GM18508 (cell line): Measurements from ENCODE around the gene SEC14L5.
"Not testable (repeated sequence)": the region's sequence is repeated elsewhere in the genome, so short reads cannot be mapped to it uniquely, and the experiment has no call there.

Experiments
- ATAC-seq: cut with Tn5 transposase; IDR thresholded peaks from one replicate; pipeline ENCODE4 v1.9.1; 2021; ENCODE audit warnings: moderate number of reproducible peaks; ENCODE audit not compliant: insufficient read depth, unreplicated experiment

Gene SEC14L5

DNA sequence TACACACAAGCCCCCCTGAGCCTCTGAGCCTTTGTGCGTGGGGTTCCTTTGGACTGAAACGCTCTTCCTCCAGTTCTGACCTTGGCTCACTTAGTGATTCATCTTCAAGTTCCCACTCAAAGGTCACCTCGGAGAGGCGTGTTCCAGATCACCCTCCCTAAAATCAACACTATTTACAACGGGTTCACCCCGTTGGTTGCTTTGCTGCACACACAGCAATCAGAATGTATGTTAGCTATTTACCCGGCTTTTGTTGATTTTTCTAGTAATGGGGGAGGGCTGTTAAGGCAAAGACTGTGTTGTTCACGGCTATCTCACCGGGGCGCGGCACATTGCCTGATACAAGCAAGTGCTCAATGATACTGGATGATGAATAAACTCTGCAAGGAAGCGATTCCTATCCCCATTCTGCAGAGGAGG lies 74.6 kb downstream of the SEC14L5 start:
- ATAC-seq: no peak

DNA sequence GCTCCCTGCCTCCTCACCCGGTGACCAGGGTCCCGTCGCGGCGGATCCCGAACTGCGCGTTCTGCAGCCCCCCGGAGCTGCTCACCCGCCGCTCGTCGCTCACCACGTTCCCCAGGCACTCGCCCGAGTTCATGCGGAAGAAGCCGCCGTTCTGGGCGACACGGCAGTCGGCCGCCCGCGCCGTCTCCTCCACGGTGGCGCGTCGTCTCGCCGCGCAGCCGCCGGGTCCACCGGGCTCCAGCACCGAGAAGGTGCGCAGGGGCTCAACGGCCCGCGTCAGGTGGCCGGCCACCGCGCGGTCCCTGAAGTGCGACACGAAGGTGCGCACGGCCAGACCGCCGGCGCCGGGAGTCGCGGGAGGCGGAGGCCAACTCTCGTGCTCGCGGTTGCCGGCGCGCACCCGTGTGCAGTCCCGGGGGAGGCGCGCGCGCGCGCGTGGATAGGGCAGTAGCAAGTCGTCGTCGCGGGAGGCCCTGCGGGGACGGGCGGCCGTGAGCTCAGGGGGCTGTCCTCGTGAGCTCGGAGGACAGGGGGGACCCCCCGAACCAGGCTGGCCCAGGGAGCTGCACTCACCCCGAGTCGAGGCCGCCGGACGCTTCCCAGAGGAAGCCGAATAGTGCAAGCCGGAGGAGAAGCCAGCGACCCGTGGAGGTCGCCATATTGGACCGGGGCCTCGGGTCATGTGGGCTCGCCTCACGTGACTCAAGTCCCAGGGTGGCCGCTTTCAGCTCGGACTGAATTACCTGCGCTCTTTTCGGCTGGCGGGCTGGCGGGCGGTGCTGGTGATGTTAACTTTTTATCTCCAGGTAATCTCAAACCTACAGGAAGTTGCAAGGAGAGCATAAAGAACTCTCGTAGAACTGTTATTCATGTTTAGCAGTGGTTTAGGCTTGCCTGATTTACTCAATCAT lies 75.4 kb downstream of the SEC14L5 start, which contains the start of gene NAGPA:
NAGPA (minus strand) TSS at position 680 of the 911 bp plus-strand sequence; CDS start at position 659, 21 bp downstream.
- no peak for ATAC-seq

DNA sequence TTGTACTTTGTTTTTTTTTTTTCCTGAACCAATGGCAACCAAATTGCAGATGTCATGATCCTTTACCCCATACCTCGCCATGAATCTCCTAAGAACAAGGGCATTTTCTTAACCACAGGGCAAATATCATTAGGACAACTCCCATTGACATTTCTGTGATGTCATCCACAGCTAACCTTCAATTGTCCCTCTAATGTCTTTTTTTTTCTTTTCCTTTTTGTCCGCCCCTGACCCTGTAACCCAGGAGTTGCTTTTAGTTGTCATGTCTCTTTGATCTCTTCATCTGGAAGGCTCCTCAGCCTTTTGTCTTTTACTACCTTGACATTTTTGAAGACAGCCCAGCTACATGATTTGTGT lies 76.0 kb downstream of the SEC14L5 start:
- ATAC-seq: no peak

DNA sequence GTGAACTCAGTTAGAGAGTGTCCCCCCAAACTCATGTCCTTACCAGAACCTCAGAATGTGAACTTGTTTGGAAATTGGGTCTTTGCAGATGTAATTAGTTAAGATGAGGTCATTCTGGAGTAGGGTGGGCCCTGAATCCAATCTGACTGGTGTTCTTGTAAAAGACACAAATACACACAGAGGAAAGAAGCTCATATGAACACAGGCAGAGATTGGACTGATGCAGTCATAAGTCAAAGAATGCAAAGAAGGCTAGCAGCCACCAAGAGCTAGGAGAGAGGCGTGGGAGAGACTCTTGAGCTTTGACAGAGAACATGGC lies 77.7 kb downstream of the SEC14L5 start:
- no peak for ATAC-seq

DNA sequence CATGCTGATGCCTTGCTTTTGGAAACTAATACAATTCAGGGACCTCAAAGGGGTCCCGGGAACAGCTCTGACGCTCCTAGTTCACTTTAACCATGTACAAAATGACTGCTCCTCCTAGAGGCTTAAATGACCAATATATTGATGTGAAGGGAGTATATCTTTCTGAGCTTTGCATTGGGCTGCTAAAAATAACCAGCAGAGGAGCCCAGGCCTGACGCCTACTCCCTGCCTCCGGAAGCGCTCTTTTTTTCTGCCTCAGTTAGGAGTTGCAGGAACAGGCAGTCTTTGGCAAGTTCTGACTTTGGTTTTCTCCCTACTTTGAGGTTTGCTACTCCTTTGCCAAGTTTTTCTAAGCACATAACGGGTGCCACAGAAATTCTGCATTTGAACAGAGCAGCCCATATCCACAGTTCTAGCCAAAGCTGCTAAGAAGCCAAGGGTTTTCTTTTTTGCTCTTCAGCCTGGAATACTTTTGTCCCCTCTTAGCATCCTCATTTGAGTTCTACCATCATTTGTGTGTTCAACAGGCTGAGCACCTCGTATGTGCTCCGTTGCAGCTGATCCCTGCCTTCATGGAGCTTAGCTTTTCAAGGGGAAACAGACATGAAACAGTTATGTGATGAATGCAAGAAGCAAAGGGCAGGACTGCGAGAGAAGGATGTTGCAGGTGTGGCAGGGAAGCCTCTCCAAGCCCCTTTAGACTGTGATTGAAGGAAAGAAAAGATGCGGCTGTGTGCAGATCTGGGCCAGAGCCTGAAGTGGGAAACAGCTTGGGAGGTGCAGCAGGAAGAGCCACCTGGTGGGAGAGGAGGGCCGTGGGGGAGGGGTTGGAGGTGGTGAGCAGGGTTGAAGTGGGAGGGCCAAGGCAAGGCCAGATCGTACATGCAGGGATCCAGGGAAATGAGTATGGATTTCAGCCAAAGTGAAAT lies 78.4 kb downstream of the SEC14L5 start:
- ATAC-seq: no peak

DNA sequence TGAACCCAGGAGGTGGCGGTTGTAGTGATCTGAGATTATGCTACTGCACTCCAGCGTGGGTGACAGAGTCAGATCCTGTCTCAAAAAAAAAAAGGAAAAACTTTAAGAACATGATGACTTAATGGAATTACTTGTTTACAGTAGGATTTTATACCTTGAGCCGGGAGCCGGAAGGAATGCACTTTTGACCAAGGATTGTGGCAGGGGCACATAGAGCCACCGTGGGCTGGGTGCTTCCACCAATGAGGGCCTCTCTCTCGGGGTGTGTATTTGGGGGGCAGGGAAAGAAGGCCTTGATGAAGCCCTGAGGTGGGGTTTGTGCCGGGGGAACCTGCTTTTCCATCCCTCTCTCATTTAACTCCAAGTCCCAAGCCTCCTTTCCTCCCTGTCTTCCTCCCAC lies 82.3 kb downstream of the SEC14L5 start:
- no peak for ATAC-seq

DNA sequence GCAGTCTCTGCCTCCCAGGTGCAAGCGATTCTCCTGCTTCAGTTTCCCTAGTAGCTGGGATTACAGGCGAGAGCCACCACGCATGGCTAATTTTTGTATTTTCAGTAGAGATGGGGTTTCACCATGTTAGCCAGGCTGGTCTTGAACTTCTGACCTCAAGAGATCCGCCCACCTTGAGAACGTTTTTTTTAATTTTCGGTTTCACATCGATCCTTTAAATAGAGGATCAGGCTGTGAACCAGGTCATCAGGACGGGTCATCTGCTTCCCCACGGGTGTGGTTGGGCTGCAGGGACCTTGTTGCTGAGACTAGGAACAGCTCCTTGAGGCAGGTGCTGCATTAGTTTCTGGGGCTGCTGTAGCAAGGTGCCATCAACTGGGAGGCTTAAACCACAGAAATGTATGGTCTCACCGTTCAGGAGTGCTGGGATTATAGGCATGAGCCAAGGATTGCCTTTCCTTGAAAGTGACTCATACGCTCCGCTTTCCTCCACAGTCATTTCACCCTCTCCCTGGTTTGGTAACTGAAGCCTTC lies 83.5 kb downstream of the SEC14L5 start:
- no peak for ATAC-seq

DNA sequence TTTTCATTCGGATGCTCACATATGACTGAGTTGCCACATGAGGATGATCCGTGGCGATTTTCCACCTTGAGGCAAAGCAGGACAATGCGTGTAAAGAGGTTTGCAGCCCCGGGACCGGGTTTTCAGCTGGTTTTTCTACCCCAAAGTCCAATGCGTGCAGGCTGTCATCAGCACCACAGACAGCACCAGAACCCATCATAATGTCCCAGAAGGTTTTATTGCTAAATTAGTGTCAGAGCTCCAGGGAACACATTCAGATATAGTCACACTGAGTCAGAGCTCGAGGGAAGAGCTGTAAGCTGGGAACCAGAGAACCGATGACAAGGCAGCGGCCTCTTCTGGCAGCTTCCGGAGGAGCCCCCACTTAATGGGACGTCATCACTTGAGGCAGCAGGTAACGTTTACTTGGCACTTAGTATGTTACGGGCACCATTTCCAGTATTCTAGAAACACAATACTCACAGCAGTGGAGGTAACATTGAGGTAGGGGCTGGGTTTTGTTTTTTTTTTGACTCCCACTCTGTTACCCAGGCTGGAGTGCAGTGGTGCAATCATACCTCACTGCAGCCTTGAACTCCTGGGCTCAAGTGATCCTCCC lies 84.5 kb downstream of the SEC14L5 start:
- ATAC-seq: no peak

DNA sequence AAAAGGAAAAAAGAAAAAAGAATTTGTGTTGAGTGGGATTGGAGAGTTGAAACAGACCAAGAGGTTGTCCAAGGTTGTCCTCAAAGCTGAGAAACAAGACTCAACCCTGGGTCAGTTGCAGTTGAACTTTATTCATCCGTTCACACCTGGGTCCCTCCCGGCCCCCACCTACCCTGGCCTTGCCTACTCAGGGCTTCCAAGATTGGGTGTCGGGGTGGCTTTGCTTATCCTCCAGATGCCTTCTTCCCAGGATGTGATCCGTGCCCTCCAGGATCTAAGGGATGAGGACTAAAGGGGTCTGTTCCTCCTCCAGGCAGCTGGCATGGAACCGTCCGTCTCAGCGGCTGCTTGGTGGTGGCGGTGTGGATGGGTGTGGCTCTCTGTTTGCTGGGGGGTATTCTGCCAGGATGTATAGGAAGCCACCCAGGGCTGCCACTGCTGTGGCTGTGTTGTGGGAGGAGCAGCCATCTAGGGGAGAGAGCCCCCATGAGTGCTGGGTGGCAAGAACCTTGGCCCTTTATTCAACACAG lies 85.9 kb downstream of the SEC14L5 start:
- no peak for ATAC-seq

DNA sequence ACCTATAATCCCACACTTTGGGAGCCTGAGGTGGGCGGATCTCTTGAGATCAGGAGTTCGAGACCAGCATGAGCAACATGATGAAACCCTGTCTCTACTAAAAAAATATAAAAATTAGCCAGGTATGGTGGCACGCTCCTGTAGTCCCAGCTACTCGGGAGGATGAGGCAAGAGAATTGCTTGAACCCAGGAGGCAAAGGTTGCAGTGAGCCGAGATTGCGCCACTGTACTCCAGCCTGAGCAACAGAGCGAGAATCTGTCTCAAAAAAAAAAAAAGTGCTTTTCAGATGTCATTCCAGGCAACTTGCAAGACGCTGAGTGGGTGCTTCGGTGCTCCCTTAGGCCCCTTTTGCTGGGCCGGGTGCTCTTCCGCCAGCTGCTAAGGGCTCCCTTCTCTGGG lies 86.5 kb downstream of the SEC14L5 start:
- ATAC-seq: not testable (repeated sequence)

DNA sequence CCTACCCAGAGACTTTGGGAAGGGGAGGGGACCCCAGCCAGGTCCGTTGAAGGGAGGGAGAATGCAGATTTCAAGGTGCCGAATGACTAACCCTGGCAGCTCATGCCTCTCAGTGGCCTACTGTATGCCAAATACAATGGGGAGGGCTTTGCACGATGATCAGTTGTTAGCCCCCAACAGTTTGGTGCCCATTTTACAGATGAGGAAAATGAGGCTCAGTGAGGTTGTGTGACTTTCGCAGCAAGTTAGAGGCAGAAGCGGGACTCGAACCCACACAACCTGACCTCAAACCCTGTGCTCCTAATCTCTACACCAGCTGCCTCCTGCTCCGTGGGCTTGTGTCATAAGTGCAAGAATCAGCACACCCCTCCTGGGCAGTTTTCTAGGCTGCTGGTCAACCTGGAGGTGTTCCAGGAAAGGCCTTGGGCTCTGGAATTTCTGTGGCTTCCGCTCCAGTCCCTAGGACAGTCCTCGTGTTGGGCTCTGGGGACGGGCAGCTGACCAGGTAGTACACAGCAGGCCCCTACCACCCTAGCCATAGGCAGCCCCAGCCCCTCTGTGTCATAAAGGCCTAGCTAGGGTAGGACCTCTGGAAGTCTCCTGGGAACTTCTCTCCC lies 87.5 kb downstream of the SEC14L5 start:
- no peak for ATAC-seq

DNA sequence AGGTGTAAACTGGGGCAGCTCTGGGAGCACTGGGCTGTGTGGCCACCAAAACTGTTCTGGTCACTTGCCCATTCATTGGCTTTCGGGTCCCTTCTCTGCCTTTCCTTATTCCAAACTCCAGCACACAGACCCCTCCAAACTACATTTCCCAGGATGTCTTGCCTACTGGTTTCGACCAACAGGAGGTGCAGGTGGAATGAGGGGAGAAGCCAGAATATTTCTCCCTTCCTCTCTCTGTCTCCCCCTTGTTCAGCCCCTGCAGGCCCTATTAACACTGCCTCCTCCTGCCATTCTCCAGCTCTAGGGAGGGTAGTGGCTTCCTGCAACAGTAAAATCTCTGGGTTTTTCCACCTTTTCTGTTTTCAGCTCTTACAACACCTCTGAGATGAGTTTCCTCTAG lies 88.8 kb downstream of the SEC14L5 start:
- ATAC-seq: no peak

DNA sequence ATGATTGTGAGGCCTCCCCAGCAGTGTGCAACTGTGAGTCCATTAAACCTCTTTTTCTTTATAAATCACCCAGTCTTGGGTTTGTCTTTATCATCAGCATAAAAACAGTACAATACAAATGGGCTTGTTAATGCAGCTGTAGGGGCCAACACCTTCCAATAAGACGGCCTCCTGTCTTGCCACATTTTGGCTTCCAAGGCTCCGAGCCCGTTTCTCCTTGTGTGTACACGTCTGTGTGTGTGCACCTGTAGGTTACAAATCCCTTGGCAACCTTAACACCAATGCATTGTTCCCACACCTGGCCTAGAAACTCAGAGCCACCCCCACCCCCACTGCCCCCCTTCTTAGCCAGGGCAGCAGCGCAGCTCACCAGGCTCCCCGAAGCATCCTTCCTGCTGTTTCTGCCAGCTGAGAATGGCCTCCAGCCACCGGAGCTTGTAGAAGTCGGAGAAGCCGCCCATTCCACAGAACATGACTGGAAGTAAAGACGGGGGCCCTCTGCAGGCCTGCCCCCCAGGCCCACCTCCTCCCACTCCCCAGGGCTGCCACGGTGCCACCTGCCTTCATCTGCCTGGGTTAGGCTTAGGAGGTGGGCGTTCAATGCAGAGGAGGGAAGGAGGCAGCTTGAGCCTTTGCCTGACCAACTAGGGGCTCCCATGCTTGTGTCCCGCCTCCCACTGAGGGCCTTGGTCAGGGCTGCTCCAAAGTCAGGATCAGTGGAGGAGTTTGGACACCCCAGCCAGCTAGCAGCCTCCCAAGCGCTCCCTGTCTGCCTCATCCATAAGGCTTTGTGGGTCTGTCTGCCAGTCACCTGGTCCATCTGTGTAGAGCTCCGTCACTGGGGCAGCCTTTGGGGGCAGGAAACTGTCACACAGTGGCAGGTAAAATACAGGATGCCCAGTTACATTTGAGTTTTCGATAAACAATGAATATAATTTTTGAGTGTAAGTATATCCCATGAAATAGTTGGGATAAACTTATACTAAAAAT lies 97.0 kb downstream of the SEC14L5 start:
- no peak for ATAC-seq

DNA sequence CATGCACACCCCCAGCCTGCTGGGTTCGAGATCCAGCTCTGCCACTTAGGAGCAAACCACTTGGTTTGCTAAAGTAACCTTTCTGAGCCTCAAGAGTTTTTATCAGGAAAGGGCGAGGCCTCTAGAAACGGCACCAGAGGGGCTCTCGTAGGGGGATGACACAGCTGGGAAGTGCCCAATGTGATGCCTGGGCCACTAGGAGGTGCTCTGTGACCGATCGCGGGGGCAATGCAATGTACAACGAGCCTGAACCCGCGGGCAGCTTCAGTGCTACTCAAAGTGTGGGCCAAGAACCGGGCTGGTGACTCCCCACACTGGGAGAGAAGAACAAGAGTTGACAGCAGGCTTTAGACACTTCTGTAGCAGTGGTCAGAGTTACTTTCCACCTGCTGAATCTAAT lies 98.2 kb downstream of the SEC14L5 start:
- ATAC-seq: no peak

DNA sequence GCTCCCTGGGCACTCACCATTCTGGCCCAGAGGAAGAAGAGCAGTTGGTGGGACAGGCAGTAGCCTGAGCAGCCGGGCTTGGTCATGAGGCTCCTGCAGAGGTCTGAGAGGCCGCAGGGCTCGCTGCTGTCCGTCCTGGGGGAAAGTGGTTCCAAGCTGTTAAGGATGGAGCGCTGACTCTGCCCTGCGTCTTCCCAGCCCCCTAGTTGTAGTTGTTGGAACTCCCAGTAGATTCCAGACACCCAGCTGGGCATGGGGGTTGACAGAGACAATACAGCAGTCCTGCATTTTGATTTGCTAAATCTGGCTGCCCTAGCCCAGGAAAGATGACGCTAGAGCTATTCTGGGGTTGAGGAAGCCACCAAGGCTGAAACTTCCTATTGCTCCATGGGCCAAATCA lies 100.3 kb downstream of the SEC14L5 start:
- ATAC-seq: no peak

DNA sequence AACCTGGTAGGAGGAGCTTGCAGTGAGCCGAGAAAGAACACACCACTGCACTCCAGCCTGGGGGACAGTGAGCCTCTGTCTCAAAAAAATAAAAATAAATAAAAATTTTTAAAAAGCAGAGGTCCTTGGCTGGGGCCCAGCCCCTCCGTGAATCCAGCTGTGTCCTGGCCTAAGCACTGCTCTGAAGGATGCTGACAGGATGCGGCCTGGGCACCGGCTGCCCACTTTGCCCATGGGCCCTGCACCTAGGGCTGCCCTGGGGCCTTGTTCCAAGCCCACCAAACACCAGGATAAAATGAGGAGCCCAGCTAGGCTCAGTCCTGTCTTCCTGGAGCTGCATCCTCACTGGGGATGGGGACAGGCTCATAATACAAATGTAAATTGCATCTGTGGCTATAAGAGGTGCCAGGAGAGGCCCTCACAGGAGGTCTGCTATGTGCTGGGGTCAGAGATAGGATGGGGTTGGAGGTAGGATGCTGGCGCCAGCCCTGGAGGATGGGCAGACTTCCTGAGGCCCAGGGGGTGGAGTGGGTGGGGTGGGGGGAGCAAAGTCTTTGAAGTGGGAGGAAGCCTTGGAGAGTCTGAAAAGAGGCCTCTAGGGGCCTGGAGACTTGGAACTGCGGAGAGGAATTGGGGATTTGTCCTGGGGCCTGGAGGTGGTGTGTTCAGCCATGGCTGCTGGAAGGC lies 101.4 kb downstream of the SEC14L5 start:
- ATAC-seq: no peak

DNA sequence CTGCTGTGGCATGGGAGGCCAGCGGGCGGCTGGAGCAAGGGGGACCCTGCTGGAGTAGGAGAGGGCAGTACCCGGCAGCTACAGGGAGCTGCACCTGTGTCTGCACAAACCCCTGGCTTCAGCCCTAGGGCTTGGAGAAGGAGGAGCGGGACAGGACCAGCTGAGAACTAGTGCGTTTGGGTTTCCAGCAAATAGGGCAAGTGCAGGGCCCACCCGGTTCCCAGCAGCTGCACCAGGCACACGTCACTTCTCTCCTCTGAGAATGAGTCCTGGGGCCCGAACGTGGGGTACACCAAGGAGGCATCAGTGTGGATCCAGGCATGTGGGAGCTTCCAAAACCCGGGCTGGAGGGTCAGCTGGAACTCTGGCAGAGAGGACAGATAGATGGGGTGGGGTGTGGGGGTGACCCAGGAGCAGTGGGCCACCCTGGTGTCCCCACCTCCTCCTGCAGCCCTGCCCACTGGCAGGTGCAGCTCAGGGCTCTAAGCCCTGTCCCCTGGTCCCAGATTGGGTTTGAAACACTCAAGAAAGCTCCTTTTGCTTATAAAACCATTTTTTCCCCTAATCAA lies 102.0 kb downstream of the SEC14L5 start:
- no peak for ATAC-seq

DNA sequence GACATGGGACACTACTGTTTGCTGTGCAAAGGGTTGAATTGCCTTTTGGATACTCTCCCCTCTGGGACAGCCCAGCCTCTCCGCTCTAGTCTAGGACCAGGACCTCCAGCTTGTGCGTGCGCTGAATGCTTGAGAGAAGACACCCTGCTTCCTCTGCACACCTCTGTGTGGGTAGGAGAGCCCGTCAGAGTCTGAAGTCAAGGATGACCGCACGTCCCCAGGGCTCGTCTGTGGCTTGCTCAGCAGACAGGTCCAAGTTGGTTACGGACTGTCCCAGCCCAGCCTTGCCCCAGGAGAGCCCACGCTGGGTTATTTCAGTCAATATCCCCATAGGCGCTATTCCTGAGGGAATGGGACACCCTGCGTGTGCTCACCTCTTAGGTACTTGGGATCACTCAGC lies 103.9 kb downstream of the SEC14L5 start:
- no peak for ATAC-seq
